ENCODE results near the gene ST3GAL6. TPM values are rescaled to one million over a fixed set of nuclear protein-coding genes. Genes with fewer than 3 reads are reported as not detected.
"Not testable (repeated sequence)": the region's sequence is repeated elsewhere in the genome, so short reads cannot be mapped to it uniquely, and the experiment has no call there.

Gene ST3GAL6
- total RNA-seq, 1 donor from 2014 or later = 6.5 TPM

DNA sequence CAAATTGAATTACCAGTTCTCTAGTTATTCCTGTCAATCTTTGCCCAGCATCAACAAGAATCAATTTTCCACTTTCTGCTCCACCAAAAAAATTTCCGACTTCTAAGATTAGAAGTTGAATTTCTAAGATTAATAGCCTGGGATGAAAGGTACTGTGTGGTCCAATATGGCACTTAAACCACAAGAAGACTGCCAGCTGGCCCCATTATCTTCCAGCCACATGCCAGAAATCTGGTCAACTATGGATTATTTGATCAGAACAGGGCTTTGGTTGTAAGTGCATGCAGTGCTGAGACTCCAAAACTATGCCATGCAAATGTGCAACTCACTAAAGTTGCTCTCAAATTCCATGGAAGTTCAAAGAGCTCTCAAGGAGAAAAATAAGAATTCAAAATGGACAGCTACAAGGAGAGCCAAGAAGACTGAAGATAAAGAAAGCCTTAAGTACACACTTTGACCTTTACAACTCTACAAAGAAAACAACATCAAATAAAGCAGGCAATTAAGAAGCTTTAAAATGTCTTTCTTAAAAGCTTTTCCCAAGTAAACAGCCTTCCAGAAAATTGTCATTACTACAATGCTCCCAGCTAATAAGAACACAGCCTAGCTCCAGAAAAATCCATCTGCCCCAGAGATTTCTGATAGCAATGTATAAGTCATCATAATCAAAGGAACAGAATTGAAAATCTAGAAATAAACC is 64.2 kb downstream of the ST3GAL6 start:
- TF ChIP-seq CTCF (IDR thresholded peaks at IDR 0.05; ENCODE audit: unreplicated experiment) = no peak
- Mint-ChIP-seq H3K4me3 (ENCODE audit: unreplicated experiment) (no peak overlapping the region), H3K9me3 (ENCODE audit: unreplicated experiment) (no peaks in the 10 kb centered on the region), H3K4me1 (ENCODE audit: unreplicated experiment) (no peaks in the 10 kb centered on the region), H3K36me3 (ENCODE audit: low read depth, unreplicated experiment) (peaks cover 4% of the 10 kb centered on the region), H3K27me3 (ENCODE audit: unreplicated experiment) (peaks cover 1% of the 10 kb centered on the region), H3K27ac (ENCODE audit: unreplicated experiment) (no peak overlapping the region)
- no peak for DNase-seq (ENCODE audit: low spot score)

DNA sequence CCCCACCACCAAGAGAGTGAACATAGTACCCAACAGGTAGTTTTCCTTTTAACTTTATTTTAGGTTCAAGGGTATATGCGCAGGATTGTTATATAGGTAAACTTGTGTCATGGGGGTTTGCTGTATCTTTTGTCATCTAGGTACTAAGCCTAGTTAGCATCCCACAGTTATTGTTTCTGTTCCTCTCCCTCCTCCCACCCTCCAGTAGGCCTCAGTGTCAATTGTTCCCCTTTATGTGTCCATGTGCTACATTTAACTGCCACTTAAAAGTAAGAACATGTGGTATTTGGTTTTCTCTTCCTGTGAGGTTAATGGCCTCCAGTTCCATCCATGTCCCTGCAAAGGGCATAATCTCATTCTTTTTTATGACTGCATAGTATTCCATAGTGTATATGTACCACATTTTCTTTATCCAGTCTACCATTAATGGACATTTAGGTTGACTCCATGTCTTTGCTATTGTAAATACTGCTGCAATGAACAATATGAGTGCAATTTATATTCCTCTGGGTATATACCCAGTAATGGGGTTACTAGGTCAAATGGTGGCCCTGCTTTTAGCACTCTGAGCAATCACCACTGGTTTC is 66.2 kb downstream of the ST3GAL6 start:
- peaks cover 15% of the 10 kb centered on the region for H3K36me3 Mint-ChIP-seq (ENCODE audit: low read depth, unreplicated experiment)
- no peak overlapping the region for H3K4me3 Mint-ChIP-seq (ENCODE audit: unreplicated experiment)
- no peak for DNase-seq (ENCODE audit: low spot score)
- no peaks in the 10 kb centered on the region for H3K9me3 Mint-ChIP-seq (ENCODE audit: unreplicated experiment)
- H3K4me1 Mint-ChIP-seq (ENCODE audit: unreplicated experiment) = no peaks in the 10 kb centered on the region
- H3K27me3 Mint-ChIP-seq (ENCODE audit: unreplicated experiment) = peaks cover 1% of the 10 kb centered on the region
- no peak for TF ChIP-seq CTCF (IDR thresholded peaks at IDR 0.05; ENCODE audit: unreplicated experiment)
- H3K27ac Mint-ChIP-seq (ENCODE audit: unreplicated experiment) = no peak overlapping the region

- not testable (repeated sequence) for H3K27me3 Mint-ChIP-seq (ENCODE audit: unreplicated experiment); H3K4me1 Mint-ChIP-seq (ENCODE audit: unreplicated experiment); DNase-seq (ENCODE audit: low spot score); H3K4me3 Mint-ChIP-seq (ENCODE audit: unreplicated experiment); H3K9me3 Mint-ChIP-seq (ENCODE audit: unreplicated experiment); H3K27ac Mint-ChIP-seq (ENCODE audit: unreplicated experiment)
- peaks cover 15% of the 10 kb centered on the region for H3K36me3 Mint-ChIP-seq (ENCODE audit: low read depth, unreplicated experiment)
Observed at GRCh38 chr3:98831060-98831459, 67.9 kb downstream of the ST3GAL6 start.

DNA sequence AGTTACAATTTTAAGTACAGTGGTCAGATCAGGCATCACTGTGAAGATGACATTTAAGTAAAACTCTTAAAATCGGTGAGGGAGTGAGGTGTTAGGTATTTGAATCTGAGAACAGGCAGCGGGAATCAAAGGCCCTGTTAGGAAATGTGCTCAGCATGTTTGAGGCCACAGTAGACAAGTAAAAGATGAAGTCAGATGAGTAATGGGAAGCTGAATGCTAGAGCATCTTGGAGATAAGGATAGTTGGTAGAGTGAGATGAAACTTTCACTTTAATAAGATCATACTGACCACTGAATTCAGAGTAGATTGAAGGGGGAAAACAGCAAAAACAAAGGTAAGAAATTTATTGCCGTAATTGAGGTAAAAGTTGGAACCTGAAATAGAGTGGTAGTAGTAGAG is 76.7 kb downstream of the ST3GAL6 start:
- H3K4me1 Mint-ChIP-seq (ENCODE audit: unreplicated experiment) = no peaks in the 10 kb centered on the region
- peak overlapping the region; percentile 19 for H3K4me3 Mint-ChIP-seq (ENCODE audit: unreplicated experiment)
- H3K9me3 Mint-ChIP-seq (ENCODE audit: unreplicated experiment) = peaks cover 5% of the 10 kb centered on the region
- no peak for DNase-seq (ENCODE audit: low spot score)
- H3K27me3 Mint-ChIP-seq (ENCODE audit: unreplicated experiment) = peaks cover 6% of the 10 kb centered on the region
- H3K36me3 Mint-ChIP-seq (ENCODE audit: low read depth, unreplicated experiment) = peaks cover 24% of the 10 kb centered on the region
- no peak overlapping the region for H3K27ac Mint-ChIP-seq (ENCODE audit: unreplicated experiment)
- no peak for TF ChIP-seq CTCF (IDR thresholded peaks at IDR 0.05; ENCODE audit: unreplicated experiment)

DNA sequence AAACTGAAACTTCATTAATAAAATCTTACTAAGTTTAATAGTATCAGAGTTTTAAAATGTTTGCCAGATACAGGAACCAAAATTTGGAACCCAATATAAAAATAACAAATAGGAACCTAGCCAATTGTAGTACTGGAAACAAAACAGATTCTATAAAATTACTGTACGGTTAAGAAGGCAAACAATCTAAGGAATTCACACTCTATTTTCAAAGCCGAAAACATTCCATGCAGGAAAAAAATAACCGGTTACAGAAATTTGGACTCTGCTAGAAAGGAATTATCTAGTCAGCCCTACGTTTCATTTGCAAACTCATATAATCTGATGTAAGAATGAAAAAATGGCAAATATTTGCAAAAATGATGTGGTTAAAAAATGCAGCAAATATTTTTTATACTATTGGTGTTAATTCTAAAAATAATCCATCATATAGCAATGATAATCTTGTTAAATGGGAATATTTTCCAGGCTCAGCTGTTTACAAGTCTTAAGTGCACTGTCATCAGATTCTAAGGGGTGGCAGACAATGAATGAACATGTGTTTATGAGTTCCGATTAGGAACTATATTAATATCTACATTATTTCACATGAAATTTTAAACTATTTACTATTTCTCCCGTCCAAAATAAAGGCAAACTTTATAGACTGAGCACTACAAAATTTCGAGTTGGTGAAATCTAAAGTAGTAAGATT is 80.3 kb downstream of the ST3GAL6 start:
- no peak overlapping the region for H3K27ac Mint-ChIP-seq (ENCODE audit: unreplicated experiment)
- peaks cover 5% of the 10 kb centered on the region for H3K9me3 Mint-ChIP-seq (ENCODE audit: unreplicated experiment)
- no peak overlapping the region for H3K4me3 Mint-ChIP-seq (ENCODE audit: unreplicated experiment)
- TF ChIP-seq CTCF (IDR thresholded peaks at IDR 0.05; ENCODE audit: unreplicated experiment) = no peak
- no peak for DNase-seq (ENCODE audit: low spot score)
- peaks cover 26% of the 10 kb centered on the region for H3K36me3 Mint-ChIP-seq (ENCODE audit: low read depth, unreplicated experiment)
- no peaks in the 10 kb centered on the region for H3K4me1 Mint-ChIP-seq (ENCODE audit: unreplicated experiment)
- H3K27me3 Mint-ChIP-seq (ENCODE audit: unreplicated experiment) = peaks cover 4% of the 10 kb centered on the region

Other genes with a start within 250 kb of the ST3GAL6 start
- gene CLDND1, start 240.4 kb upstream of the ST3GAL6 start, total RNA-seq (ENCODE audit: unreplicated experiment) = 118 TPM
- gene GPR15, start 231.4 kb upstream of the ST3GAL6 start, total RNA-seq (ENCODE audit: unreplicated experiment) = not detected
- 21.5 TPM for gene CPOX, start 169.7 kb upstream of the ST3GAL6 start, total RNA-seq (ENCODE audit: unreplicated experiment)
- gene DCBLD2, start 138.4 kb downstream of the ST3GAL6 start, total RNA-seq (ENCODE audit: unreplicated experiment) = 26.9 TPM

Measured in endothelial cell (in vitro differentiated cells).